NCI-H2029 treated with DMSO at 0.1 percent for 48 hours (cell line): ENCODE results near the gene RAVER2.
A peak's percentile ranks its signal among the peaks of the same experiment; 100 is the strongest.
"Not testable (repeated sequence)": the region's sequence is repeated elsewhere in the genome, so short reads cannot be mapped to it uniquely, and the experiment has no call there.

Experiments used
- DNase-seq: peaks from one replicate; lab custom pipeline; 2025; lab: John Stamatoyannopoulos, UW

Gene RAVER2

GRCh38 chr1:64744492-64745180, at the start of gene RAVER2:
Gene RAVER2, plus strand, starts transcription at chr1:64745075. Its CDS starts 98 bp downstream, at chr1:64745173.
- peak; percentile 75 for DNase-seq

- DNase-seq, result no peak
Measured at GRCh38 chr1:64696879-64697278, 48.0 kb upstream of the RAVER2 start.

- DNase-seq, result no peak
Measured at GRCh38 chr1:64699327-64699726, 45.5 kb upstream of the RAVER2 start.

- DNase-seq, result no peak
Measured at GRCh38 chr1:64701071-64701470, 43.8 kb upstream of the RAVER2 start.

GRCh38 chr1:64701886-64702285, 43.0 kb upstream of the RAVER2 start:
- DNase-seq, result no peak

GRCh38 chr1:64702670-64703069, 42.2 kb upstream of the RAVER2 start:
- DNase-seq, result not testable (repeated sequence)

GRCh38 chr1:64703600-64703999, 41.3 kb upstream of the RAVER2 start:
- DNase-seq, result no peak

- no peak for DNase-seq
Measured at GRCh38 chr1:64705591-64705990, 39.3 kb upstream of the RAVER2 start.

- DNase-seq, result no peak
Measured at GRCh38 chr1:64711266-64711665, 33.6 kb upstream of the RAVER2 start.

GRCh38 chr1:64712049-64712448, 32.8 kb upstream of the RAVER2 start:
- DNase-seq, result no peak

GRCh38 chr1:64715186-64715585, 29.7 kb upstream of the RAVER2 start:
- no peak for DNase-seq

- DNase-seq, result no peak
Measured at GRCh38 chr1:64721135-64721534, 23.7 kb upstream of the RAVER2 start.

GRCh38 chr1:64721576-64722145, 23.2 kb upstream of the RAVER2 start:
- DNase-seq, result no peak

GRCh38 chr1:64727861-64728260, 17.0 kb upstream of the RAVER2 start:
- no peak for DNase-seq

GRCh38 chr1:64733581-64734286, 11.1 kb upstream of the RAVER2 start:
- DNase-seq, result no peak

- DNase-seq, result no peak
Measured at GRCh38 chr1:64734287-64734652, 10.6 kb upstream of the RAVER2 start.

GRCh38 chr1:64740687-64741086, 4.2 kb upstream of the RAVER2 start:
- not testable (repeated sequence) for DNase-seq

- DNase-seq, result no peak
Measured at GRCh38 chr1:64743954-64744491, 852 bp upstream of the RAVER2 start.

GRCh38 chr1:64745181-64745985, 508 bp downstream of the RAVER2 start:
- no peak for DNase-seq

GRCh38 chr1:64745986-64746940, 1.4 kb downstream of the RAVER2 start:
- DNase-seq, result peak; percentile 27

- DNase-seq, result no peak
Measured at GRCh38 chr1:64748222-64748621, 3.3 kb downstream of the RAVER2 start.
